HepG2 (cell line): ENCODE results near the gene MYRIP. TPM values are rescaled to one million over a fixed set of nuclear protein-coding genes. Genes with fewer than 3 reads are reported as not detected.

ENCODE experiments used
- ATAC-seq: fragments of 200-7000 bp; cut with Tn5 transposase; 3 replicates; pipeline ENCODE4 v1.9.1; 2020; ENCODE audit warnings: mild to moderate bottlenecking, moderate library complexity
- BruUV-seq: library from RNA; stranded (reverse); fragments of 400-500 nt; replicated peaks from 2 replicates; lab custom pipeline; 2021; lab: Mats Ljungman, UMichigan
- CTCF ChIA-PET: fragments of 300-600 bp; formaldehyde crosslinking; extraction: SDS; loops from one replicate; lab custom pipeline; 2021; ENCODE audit warnings: low total read pairs, inconsistent platforms, low intra/inter-chr PET ratio; lab: Yijun Ruan, JAX
- POLR2A ChIA-PET: fragments of 350-600 bp; sonication (Branson Sonifier 250); formaldehyde crosslinking; loops from one replicate; lab custom pipeline; 2020; ENCODE audit warnings: antibody characterized with exemption, inconsistent platforms; lab: Yijun Ruan, JAX
- DNase-seq: peaks from one replicate; pipeline ENCODE4 v3.0.0-alpha.2; 2015; ENCODE audit warnings: low spot score
- FAIRE-seq: peaks from 3 replicates; lab custom pipeline; 2011; peaks lifted over from hg19 to GRCh38; lab: Jason Lieb, UNC
- H2AFZ ChIP-seq: one replicate; pipeline ENCODE4 v1.6.1; 2011; ENCODE audit warnings: low read length, inconsistent platforms
- H3K27ac ChIP-seq: fragments of 300-600 bp; 3 replicates; pipeline ENCODE4 v1.8.0; 2011; ENCODE audit warnings: mixed run types, mild to moderate bottlenecking, mixed read lengths, low read length, inconsistent platforms; ENCODE audit not compliant: insufficient read depth; ENCODE audit errors: extremely low read length
- H3K27me3 ChIP-seq, 2 experiments: fragments of 200-600 bp in 1 of 2; 2 replicates in 1 of 2; 3 replicates in 1 of 2; pipeline versions ENCODE4 v1.6.0 to v1.8.0; 2011; ENCODE audit warnings: low read length in 2 of 2, mild to moderate bottlenecking in 2 of 2, moderate library complexity in 2 of 2, inconsistent platforms in 1 of 2; ENCODE audit not compliant: insufficient read depth in 2 of 2, control insufficient read depth in 1 of 2
- H3K36me3 ChIP-seq, 2 experiments: fragments of 200-600 bp in 1 of 2; replicated peaks in 1 of 2; 2 replicates in 1 of 2; 3 replicates in 1 of 2; pipeline versions ENCODE4 v1.5.1 to v1.8.0; 2011; ENCODE audit warnings: low read length in 2 of 2, inconsistent platforms in 1 of 2; ENCODE audit not compliant: insufficient read depth in 2 of 2, control insufficient read depth in 1 of 2
- H3K4me1 ChIP-seq: 2 replicates; pipeline ENCODE4 v1.5.1; 2012; ENCODE audit warnings: low read length, inconsistent platforms; ENCODE audit not compliant: insufficient read depth
- H3K4me2 ChIP-seq: 2 replicates; pipeline ENCODE4 v1.6.0; 2011; ENCODE audit warnings: low read depth, low read length, inconsistent platforms
- H3K4me3 ChIP-seq, 3 experiments: fragments of 200-600 bp in 1 of 3; sonication (generic), shearing (Covaris generic) in 1 of 3; replicated peaks in 1 of 3; 2 replicates each; pipeline ENCODE4 v1.5.1; 2011 to 2016; ENCODE audit warnings: low read length in 3 of 3, inconsistent platforms in 2 of 3, low read depth in 2 of 3, mild to moderate bottlenecking in 2 of 3, control low read depth in 1 of 3, mixed read lengths in 1 of 3; ENCODE audit not compliant: insufficient read depth in 1 of 3
- H3K79me2 ChIP-seq: one replicate; pipeline ENCODE4 v1.6.1; 2011; ENCODE audit warnings: low read length, inconsistent platforms; ENCODE audit not compliant: insufficient read depth
- H3K9ac ChIP-seq: 2 replicates; pipeline ENCODE4 v1.6.0; 2011; ENCODE audit warnings: mild to moderate bottlenecking, low read depth, low read length, inconsistent platforms; ENCODE audit not compliant: insufficient read depth
- H3K9me3 ChIP-seq: 2 replicates; pipeline ENCODE4 v1.5.1; 2012; ENCODE audit warnings: mild to moderate bottlenecking, low read length
- H4K20me1 ChIP-seq: 2 replicates; pipeline ENCODE4 v1.6.0; 2011; ENCODE audit warnings: inconsistent platforms, mild to moderate bottlenecking, low read length, moderate library complexity; ENCODE audit not compliant: insufficient read depth
- CENPX ChIP-seq: sonication (generic); formaldehyde crosslinking; IDR thresholded peaks from 2 replicates; pipeline ENCODE4 v1.9.0; 2021; ENCODE audit warnings: mild to moderate bottlenecking, missing genetic modification reagents, moderate library complexity
- DNMT1 ChIP-seq: sonication (generic); formaldehyde crosslinking; IDR thresholded peaks from 2 replicates; pipeline ENCODE4 v1.5.1; 2020; ENCODE audit warnings: mild to moderate bottlenecking, missing genetic modification reagents
- HHEX ChIP-seq: IDR thresholded peaks from 2 replicates; pipeline ENCODE4 v1.6.1; 2016; ENCODE audit warnings: control low read depth
- NAIF1 ChIP-seq: sonication (generic); formaldehyde crosslinking; IDR thresholded peaks from 2 replicates; pipeline ENCODE4 v1.5.0; 2020; ENCODE audit warnings: mild to moderate bottlenecking, missing genetic modification reagents, borderline replicate concordance
- SOX5 ChIP-seq: IDR thresholded peaks from 2 replicates; pipeline ENCODE4 v1.6.1; 2016; ENCODE audit warnings: borderline replicate concordance
- ZNF629 ChIP-seq: sonication (generic); formaldehyde crosslinking; conservative IDR thresholded peaks from 2 replicates; pipeline ENCODE4 v1.5.0; 2020; ENCODE audit warnings: missing genetic modification reagents
- ZNF773 ChIP-seq: sonication (generic); formaldehyde crosslinking; IDR thresholded peaks from 2 replicates; pipeline ENCODE4 v1.4.0; 2020; ENCODE audit warnings: missing genetic modification reagents, borderline replicate concordance
- WGBS: methylation state at CpG from one replicate; pipeline ENCODE4 v1.1.6; 2017; ENCODE audit warnings: low lambda C conversion rate; 5-methylcytosine and 5-hydroxymethylcytosine counted together
- in situ Hi-C: cut with HindIII; loops from 2 replicates; pipeline ENCODE4 v1.10.0; 2017; ENCODE audit warnings: low pct_unique_long_range_greater_than_20kb; ENCODE audit not compliant: extremely low pct_ligation_motif_present
- intact Hi-C: fragments of 100-400 bp; cut with micrococcal nuclease; formaldehyde crosslinking; loops from one replicate; pipeline ENCODE4 v1.10.0; 2022; ENCODE audit not compliant: unreplicated experiment
- polyA plus RNA-seq, 8 experiments: library from polyadenylated mRNA; depleted of rRNA in 3 of 8; stranded (reverse) in 7 of 8; unstranded in 1 of 8; fragments of >200 nt; fragmentation: Illumina TruSeq in 4 of 8; extraction: Trizol in 4 of 8; gene quantifications; 2 replicates each; pipeline versions ENCODE4 v1.2.1 to v1.2.3, GENCODE V29; 2011 to 2016; ENCODE audit warnings: low read depth in 4 of 8, missing spikeins in 1 of 8, mixed read lengths in 1 of 8; ENCODE audit not compliant: insufficient read depth in 1 of 8
- total RNA-seq, 5 experiments: library from RNA; depleted of rRNA; stranded (reverse); fragments of >200 nt; fragmentation: Illumina TruSeq; extraction: Trizol; gene quantifications; 2 replicates each; pipeline ENCODE4 v1.2.3, GENCODE V29; 2016; ENCODE audit warnings: low read depth in 1 of 5
- TF ChIP-seq, protein P1 (sequence below): sonication (generic); formaldehyde crosslinking; IDR thresholded peaks from 2 replicates; pipeline ENCODE4 v1.4.0; 2020; ENCODE audit warnings: mild to moderate bottlenecking, missing genetic modification reagents
- TF ChIP-seq, protein P2 (sequence below): sonication (generic); formaldehyde crosslinking; IDR thresholded peaks from 2 replicates; pipeline ENCODE4 v1.4.0; 2020; ENCODE audit warnings: missing genetic modification reagents
- TF ChIP-seq, protein P3 (sequence below): sonication (generic); formaldehyde crosslinking; IDR thresholded peaks from 2 replicates; pipeline ENCODE4 v1.4.0; 2020; ENCODE audit warnings: missing genetic modification reagents, borderline replicate concordance
- TF ChIP-seq, protein P4 (sequence below): sonication (generic); formaldehyde crosslinking; IDR thresholded peaks from 2 replicates; pipeline ENCODE4 v1.4.0; 2020; ENCODE audit warnings: mild to moderate bottlenecking, missing genetic modification reagents

MYRIP gene
- total and polyA plus RNA-seq, 2 of the 13 experiments (the other 11 are each of a cell fraction or from before 2014, with no cell fraction given): 0.64 to 0.84 TPM

DNA sequence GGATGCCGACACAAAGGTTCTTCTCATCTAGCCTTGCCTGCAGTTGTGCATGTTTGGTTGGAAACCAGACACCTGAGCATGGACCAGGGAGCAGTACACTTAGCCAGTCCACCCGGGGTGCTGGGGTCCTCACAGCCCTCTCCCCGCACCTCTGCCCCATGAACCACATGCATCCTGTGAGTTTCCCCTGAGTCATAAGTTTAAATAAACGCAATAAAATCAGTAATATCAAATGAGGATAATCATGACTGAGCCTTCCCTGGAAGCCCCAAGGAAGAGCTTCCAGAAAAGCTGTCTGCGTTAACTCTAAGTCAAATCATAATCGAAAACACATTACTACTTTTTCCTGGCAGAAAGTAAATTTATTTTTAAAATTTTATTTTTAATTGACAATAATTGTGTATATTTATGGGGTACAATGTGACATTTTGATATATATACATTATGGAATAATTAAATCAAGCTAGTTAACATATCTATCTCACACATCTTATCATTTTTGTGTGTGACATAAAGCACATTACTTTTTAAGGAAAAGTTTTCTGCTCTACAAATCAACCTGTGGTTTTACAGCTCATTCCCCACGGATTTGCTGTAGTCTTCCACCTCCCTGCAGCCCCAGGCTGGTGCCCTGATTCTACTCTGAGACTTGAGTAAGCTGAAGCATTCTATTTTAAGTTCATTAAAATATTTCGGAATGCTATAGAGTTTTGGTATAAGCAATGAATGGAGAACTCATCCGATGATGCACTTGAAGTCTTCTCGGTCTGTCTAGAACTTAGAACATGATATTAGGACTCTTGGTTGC is 334.1 kb downstream of the MYRIP start (continued):
- TF ChIP-seq SOX5 (no peak), ZNF629 (no peak), NAIF1 (CRISPR knock-in tag) (no peak), HHEX (CRISPR knock-in tag) (no peak), CENPX (CRISPR knock-in tag) (no peak)
- TF ChIP-seq, protein P1, sequence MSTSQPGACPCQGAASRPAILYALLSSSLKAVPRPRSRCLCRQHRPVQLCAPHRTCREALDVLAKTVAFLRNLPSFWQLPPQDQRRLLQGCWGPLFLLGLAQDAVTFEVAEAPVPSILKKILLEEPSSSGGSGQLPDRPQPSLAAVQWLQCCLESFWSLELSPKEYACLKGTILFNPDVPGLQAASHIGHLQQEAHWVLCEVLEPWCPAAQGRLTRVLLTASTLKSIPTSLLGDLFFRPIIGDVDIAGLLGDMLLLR: no peak

DNA sequence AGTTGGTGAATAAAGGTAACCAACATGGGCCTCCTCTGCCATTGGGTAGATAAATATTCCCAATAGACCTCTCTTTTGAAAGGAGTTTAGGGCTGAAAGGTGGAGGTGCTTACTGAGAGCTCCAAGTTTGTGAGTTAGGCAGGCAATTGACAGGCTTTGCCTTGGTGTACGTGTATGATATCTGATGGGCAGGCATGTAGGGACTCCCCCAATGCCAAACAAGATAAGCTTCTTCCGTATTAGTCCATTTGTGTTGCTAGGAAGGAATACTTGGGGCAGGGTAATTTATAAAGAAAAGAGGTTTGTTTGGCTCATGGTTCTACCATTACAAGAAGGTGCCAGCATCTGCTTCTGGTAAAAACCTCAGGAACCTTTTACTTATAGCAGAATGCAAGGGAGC is 339.4 kb downstream of the MYRIP start:
- H4K20me1 ChIP-seq: no peaks in the 10 kb centered on the region
- ATAC-seq (no peak), FAIRE-seq (no peak), DNase-seq (no peak)
- intact Hi-C loops: no loop called here
- no peaks in the 10 kb centered on the region for H3K36me3 ChIP-seq
- H3K79me2 ChIP-seq: no peaks in the 10 kb centered on the region
- H3K9me3 ChIP-seq: no peaks in the 10 kb centered on the region
- ChIA-PET CTCF (no interaction called here), POLR2A (no interaction called here)
- no peaks in the 10 kb centered on the region for H3K27me3 ChIP-seq
- H3K9ac ChIP-seq: no peak overlapping the region
- WGBS: 58% methylated on average over 2 of the region's 2 CpGs
- no TSS peak for BruUV-seq
- H3K4me2 ChIP-seq: no peak overlapping the region
- no peak overlapping the region for H3K27ac ChIP-seq
- in situ Hi-C loops: no loop called here
- H2AFZ ChIP-seq: no peak overlapping the region
- no peaks in the 10 kb centered on the region for H3K4me1 ChIP-seq
- no peak overlapping the region for H3K4me3 ChIP-seq
- TF ChIP-seq, protein P2, sequence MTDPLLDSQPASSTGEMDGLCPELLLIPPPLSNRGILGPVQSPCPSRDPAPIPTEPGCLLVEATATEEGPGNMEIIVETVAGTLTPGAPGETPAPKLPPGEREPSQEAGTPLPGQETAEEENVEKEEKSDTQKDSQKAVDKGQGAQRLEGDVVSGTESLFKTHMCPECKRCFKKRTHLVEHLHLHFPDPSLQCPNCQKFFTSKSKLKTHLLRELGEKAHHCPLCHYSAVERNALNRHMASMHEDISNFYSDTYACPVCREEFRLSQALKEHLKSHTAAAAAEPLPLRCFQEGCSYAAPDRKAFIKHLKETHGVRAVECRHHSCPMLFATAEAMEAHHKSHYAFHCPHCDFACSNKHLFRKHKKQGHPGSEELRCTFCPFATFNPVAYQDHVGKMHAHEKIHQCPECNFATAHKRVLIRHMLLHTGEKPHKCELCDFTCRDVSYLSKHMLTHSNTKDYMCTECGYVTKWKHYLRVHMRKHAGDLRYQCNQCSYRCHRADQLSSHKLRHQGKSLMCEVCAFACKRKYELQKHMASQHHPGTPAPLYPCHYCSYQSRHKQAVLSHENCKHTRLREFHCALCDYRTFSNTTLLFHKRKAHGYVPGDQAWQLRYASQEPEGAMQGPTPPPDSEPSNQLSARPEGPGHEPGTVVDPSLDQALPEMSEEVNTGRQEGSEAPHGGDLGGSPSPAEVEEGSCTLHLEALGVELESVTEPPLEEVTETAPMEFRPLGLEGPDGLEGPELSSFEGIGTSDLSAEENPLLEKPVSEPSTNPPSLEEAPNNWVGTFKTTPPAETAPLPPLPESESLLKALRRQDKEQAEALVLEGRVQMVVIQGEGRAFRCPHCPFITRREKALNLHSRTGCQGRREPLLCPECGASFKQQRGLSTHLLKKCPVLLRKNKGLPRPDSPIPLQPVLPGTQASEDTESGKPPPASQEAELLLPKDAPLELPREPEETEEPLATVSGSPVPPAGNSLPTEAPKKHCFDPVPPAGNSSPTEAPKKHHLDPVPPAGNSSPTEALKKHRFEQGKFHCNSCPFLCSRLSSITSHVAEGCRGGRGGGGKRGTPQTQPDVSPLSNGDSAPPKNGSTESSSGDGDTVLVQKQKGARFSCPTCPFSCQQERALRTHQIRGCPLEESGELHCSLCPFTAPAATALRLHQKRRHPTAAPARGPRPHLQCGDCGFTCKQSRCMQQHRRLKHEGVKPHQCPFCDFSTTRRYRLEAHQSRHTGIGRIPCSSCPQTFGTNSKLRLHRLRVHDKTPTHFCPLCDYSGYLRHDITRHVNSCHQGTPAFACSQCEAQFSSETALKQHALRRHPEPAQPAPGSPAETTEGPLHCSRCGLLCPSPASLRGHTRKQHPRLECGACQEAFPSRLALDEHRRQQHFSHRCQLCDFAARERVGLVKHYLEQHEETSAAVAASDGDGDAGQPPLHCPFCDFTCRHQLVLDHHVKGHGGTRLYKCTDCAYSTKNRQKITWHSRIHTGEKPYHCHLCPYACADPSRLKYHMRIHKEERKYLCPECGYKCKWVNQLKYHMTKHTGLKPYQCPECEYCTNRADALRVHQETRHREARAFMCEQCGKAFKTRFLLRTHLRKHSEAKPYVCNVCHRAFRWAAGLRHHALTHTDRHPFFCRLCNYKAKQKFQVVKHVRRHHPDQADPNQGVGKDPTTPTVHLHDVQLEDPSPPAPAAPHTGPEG (CRISPR knock-in tag): no peak
- TF ChIP-seq, protein P3, sequence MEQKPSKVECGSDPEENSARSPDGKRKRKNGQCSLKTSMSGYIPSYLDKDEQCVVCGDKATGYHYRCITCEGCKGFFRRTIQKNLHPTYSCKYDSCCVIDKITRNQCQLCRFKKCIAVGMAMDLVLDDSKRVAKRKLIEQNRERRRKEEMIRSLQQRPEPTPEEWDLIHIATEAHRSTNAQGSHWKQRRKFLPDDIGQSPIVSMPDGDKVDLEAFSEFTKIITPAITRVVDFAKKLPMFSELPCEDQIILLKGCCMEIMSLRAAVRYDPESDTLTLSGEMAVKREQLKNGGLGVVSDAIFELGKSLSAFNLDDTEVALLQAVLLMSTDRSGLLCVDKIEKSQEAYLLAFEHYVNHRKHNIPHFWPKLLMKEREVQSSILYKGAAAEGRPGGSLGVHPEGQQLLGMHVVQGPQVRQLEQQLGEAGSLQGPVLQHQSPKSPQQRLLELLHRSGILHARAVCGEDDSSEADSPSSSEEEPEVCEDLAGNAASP (CRISPR knock-in tag): no peak
- TF ChIP-seq ZNF773 (CRISPR knock-in tag) (no peak), DNMT1 (CRISPR knock-in tag) (no peak)
- TF ChIP-seq, protein P4, sequence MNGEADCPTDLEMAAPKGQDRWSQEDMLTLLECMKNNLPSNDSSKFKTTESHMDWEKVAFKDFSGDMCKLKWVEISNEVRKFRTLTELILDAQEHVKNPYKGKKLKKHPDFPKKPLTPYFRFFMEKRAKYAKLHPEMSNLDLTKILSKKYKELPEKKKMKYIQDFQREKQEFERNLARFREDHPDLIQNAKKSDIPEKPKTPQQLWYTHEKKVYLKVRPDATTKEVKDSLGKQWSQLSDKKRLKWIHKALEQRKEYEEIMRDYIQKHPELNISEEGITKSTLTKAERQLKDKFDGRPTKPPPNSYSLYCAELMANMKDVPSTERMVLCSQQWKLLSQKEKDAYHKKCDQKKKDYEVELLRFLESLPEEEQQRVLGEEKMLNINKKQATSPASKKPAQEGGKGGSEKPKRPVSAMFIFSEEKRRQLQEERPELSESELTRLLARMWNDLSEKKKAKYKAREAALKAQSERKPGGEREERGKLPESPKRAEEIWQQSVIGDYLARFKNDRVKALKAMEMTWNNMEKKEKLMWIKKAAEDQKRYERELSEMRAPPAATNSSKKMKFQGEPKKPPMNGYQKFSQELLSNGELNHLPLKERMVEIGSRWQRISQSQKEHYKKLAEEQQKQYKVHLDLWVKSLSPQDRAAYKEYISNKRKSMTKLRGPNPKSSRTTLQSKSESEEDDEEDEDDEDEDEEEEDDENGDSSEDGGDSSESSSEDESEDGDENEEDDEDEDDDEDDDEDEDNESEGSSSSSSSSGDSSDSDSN: no peak
